Activated CD8-positive, alpha-beta T cell treated with anti-CD3 and anti-CD28 coated beads for 36 hours (primary cell): Measurements from ENCODE around the gene ATAD3C. TPM values are rescaled to one million over a fixed set of nuclear protein-coding genes. Genes with fewer than 3 reads are reported as not detected.

Experiments used
- ATAC-seq: fragments of 200-7000 bp; cut with Tn5 transposase; one replicate; pipeline ENCODE4 v1.10.0; 2021; ENCODE audit warnings: mild to moderate bottlenecking, moderate library complexity
- CTCF ChIA-PET: fragments of 350-600 bp; sonication (Branson Sonifier 250); formaldehyde crosslinking; loops from one replicate; lab custom pipeline; 2021; ENCODE audit warnings: antibody characterized with exemption; lab: Charles Lee
- POLR2A ChIA-PET: fragments of 350-600 bp; sonication (Branson Sonifier 250); formaldehyde crosslinking; loops from one replicate; lab custom pipeline; 2021; ENCODE audit warnings: antibody characterized with exemption; lab: Charles Lee
- DNase-seq: peaks from one replicate; pipeline ENCODE4 v3.0.0-alpha.2; 2020
- H3K27ac Mint-ChIP-seq: one replicate; pipeline ENCODE4 v1.8.0; 2021; ENCODE audit warnings: mild to moderate bottlenecking, mixed read lengths
- H3K27me3 Mint-ChIP-seq: one replicate; pipeline ENCODE4 v1.8.0; 2021; ENCODE audit warnings: mixed read lengths
- H3K36me3 Mint-ChIP-seq: one replicate; pipeline ENCODE4 v1.8.0; 2021; ENCODE audit warnings: low read depth, mixed read lengths
- H3K4me1 Mint-ChIP-seq: one replicate; pipeline ENCODE4 v1.8.0; 2021; ENCODE audit warnings: low read depth, mixed read lengths
- H3K4me3 Mint-ChIP-seq: one replicate; pipeline ENCODE4 v1.8.0; 2021; ENCODE audit warnings: mild to moderate bottlenecking, moderate library complexity, mixed read lengths
- H3K9me3 Mint-ChIP-seq: one replicate; pipeline ENCODE4 v1.8.0; 2021; ENCODE audit warnings: mixed read lengths
- intact Hi-C: fragments of 100-400 bp; cut with micrococcal nuclease; formaldehyde crosslinking; loops from one replicate; pipeline ENCODE4 v1.10.0; 2022
- total RNA-seq, 2 experiments: library from RNA; stranded (reverse); gene quantifications; one replicate each; pipeline ENCODE4 v1.2.3, GENCODE V29; 2021
- TF ChIP-seq, protein P1 (sequence below): fragments of 200-600 bp; IDR thresholded peaks from one replicate; pipeline ENCODE4 v1.8.0; 2022; ENCODE audit warnings: antibody characterized with exemption, mild to moderate bottlenecking

The ATAD3C gene
- total RNA-seq, 2 experiments from 2014 or later, result 0.99 to 1.8 TPM

DNA sequence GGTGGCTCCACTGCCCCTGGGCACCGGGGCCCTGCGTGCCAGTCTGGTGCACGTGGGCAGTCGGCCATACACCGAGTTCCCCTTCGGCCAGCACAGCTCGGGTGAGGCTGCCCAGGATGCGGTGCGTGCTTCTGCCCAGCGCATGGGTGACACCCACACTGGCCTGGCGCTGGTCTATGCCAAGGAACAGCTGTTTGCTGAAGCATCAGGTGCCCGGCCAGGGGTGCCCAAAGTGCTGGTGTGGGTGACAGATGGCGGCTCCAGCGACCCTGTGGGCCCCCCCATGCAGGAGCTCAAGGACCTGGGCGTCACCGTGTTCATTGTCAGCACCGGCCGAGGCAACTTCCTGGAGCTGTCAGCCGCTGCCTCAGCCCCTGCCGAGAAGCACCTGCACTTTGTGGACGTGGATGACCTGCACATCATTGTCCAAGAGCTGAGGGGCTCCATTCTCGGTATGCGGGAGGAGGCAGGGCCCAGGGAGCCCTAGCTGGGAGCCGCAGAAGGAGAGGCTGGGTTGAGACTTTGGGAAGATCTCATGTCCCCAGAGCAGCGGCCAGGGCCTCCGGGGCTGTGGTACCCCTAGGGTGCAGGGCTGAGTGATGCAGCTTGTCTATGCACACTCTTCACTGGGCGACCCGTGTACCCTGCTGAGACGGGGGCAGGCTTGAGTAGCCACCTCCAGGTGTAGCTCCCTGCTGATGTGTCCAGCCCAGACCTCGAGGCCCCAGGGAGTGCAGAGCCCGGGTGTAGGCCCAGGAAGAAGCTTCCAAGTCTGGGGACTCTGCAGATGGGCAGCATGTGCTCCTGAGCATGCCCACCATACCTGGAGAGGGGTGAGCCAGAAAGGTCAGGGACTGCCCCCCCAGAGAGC lies 12.2 kb upstream of the ATAD3C start:
- Mint-ChIP-seq H3K36me3 (no peaks in the 10 kb centered on the region), H3K9me3 (no peaks in the 10 kb centered on the region), H3K27ac (no peak overlapping the region), H3K4me3 (no peak overlapping the region), H3K4me1 (peaks cover 14% of the 10 kb centered on the region), H3K27me3 (peaks cover 18% of the 10 kb centered on the region)
- intact Hi-C loops, result no loop called here
- ATAC-seq (no peak), DNase-seq (no peak)
- TF ChIP-seq, protein P1, sequence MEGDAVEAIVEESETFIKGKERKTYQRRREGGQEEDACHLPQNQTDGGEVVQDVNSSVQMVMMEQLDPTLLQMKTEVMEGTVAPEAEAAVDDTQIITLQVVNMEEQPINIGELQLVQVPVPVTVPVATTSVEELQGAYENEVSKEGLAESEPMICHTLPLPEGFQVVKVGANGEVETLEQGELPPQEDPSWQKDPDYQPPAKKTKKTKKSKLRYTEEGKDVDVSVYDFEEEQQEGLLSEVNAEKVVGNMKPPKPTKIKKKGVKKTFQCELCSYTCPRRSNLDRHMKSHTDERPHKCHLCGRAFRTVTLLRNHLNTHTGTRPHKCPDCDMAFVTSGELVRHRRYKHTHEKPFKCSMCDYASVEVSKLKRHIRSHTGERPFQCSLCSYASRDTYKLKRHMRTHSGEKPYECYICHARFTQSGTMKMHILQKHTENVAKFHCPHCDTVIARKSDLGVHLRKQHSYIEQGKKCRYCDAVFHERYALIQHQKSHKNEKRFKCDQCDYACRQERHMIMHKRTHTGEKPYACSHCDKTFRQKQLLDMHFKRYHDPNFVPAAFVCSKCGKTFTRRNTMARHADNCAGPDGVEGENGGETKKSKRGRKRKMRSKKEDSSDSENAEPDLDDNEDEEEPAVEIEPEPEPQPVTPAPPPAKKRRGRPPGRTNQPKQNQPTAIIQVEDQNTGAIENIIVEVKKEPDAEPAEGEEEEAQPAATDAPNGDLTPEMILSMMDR, result no peak
- ChIA-PET CTCF (interaction anchor here (1.0 to 1.3 kb wide), 3 partner anchors 21 to 65 kb away, joined by 3 to 4 read pairs (median 3); partner anchors contain the start of gene MRPL20), POLR2A (interaction anchor here (1.1 to 1.8 kb wide), 2 partner anchors 23 to 29 kb away, joined by 3 to 6 read pairs; no protein-coding TSS in a partner anchor)

DNA sequence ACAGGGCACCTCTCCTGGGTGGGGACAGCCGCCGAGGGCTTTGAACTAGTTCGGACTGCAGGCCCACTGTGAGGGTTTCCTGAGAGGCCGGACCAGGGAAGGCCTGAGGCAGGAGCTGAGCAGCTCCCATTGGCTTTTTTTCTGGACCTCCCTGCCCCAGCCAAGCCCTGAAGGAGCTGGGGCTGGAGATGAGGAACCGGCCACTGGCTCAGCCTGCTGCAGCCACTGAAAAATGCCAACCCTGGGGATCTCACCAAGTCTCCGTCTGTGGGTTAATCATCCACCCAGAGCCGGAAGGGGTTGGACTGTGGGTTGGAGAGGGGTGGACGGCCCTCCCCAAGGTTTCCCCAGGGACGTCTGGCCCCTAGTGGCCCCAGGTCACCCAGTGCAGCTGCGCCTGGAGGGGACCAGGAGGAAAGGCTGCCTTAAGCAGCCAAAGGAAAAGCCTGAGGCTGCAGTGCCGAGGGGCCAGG lies 11.5 kb upstream of the ATAD3C start:
- ChIA-PET CTCF (no interaction called here), POLR2A (interaction anchor here (1.2 to 1.8 kb wide), 2 partner anchors 23 to 30 kb away, joined by 5 to 6 read pairs; no protein-coding TSS in a partner anchor)
- Mint-ChIP-seq H3K27ac (no peak overlapping the region), H3K4me1 (peaks cover 14% of the 10 kb centered on the region), H3K9me3 (no peaks in the 10 kb centered on the region), H3K4me3 (no peak overlapping the region), H3K27me3 (peaks cover 18% of the 10 kb centered on the region), H3K36me3 (no peaks in the 10 kb centered on the region)
- TF ChIP-seq, protein P1, result no peak
- intact Hi-C loops, result no loop called here
- no peak for ATAC-seq
- no peak for DNase-seq

DNA sequence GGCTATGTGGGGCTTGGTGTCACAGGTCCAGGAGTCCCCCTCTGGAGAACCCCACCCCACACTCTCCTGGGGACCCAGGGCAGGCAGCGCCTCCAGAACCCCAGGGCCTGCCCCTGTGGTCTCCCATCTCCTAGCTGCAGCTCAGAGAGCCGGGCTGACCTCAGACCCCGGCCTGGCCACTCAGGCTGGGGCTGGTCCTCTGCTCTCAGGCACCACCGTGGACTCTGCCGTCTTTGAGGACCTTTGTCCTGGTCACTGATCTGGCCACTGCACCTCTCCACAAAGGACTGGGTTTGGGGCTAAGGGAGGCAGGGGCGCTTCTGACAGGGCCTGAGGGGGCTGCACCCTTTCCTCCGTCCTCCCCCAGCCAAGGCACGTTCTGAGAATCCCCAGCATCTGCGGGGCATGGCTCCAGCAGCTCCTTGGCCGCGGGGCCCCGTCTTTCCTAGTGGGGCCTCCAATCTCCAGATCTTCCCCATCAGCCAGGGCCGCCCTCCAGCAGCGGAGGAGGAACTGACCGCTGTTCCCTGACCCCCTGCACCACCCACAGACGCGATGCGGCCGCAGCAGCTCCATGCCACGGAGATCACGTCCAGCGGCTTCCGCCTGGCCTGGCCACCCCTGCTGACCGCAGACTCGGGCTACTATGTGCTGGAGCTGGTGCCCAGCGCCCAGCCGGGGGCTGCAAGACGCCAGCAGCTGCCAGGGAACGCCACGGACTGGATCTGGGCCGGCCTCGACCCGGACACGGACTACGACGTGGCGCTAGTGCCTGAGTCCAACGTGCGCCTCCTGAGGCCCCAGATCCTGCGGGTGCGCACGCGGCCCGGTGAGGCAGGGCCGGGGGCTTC lies 10.7 kb upstream of the ATAD3C start:
- DNase-seq (no peak), ATAC-seq (no peak)
- POLR2A ChIA-PET, result interaction anchor here (1.2 to 1.8 kb wide), 2 partner anchors 24 to 31 kb away, joined by 5 to 6 read pairs; no protein-coding TSS in a partner anchor
- no peaks in the 10 kb centered on the region for H3K36me3 Mint-ChIP-seq
- H3K4me1 Mint-ChIP-seq, result peaks cover 11% of the 10 kb centered on the region
- intact Hi-C loops, result no loop called here
- H3K4me3 Mint-ChIP-seq, result no peak overlapping the region
- peaks cover 18% of the 10 kb centered on the region for H3K27me3 Mint-ChIP-seq
- TF ChIP-seq, protein P1, result no peak
- H3K27ac Mint-ChIP-seq, result no peak overlapping the region
- H3K9me3 Mint-ChIP-seq, result no peaks in the 10 kb centered on the region
- CTCF ChIA-PET, result interaction anchor here (0.7 to 0.9 kb wide), 2 partner anchors 40 to 227 kb away, joined by 3 to 4 read pairs; partner anchors contain the start of gene CCNL2

DNA sequence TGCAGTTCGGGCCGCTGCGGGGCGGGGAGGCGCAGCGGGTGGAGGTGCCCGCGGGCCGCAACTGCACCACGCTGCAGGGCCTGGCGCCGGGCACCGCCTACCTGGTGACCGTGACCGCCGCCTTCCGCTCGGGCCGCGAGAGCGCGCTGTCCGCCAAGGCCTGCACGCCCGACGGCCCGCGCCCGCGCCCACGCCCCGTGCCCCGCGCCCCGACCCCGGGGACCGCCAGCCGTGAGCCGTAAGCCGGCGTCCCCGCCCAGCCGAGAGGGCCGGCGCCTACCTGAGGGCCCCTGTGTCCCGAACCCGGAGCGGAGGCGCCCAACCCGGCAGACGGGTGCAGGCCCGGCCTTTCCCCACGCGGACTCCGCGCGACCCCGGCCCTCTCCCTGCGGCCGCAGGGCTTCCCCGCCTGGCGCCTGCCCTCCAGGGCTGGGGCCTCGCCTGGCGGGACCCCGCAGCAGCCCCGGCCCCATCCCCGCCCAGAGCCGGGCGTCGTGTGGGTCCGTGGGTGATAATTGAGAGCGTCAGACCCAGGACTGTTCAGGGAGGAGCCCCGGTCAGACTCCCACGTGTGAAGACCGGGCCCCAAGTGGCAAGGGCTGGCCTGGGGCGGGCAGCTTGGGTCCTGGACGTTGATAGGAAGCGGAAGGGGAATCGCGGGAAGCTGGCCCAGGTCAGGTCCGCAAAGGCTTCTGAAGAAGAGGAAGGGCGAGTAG lies 9.8 kb upstream of the ATAD3C start:
- Mint-ChIP-seq H3K9me3 (no peaks in the 10 kb centered on the region), H3K4me1 (peaks cover 11% of the 10 kb centered on the region), H3K27ac (no peak overlapping the region), H3K36me3 (no peaks in the 10 kb centered on the region), H3K4me3 (no peak overlapping the region), H3K27me3 (peaks cover 18% of the 10 kb centered on the region)
- intact Hi-C loops, result no loop called here
- CTCF ChIA-PET, result interaction anchor here (1.4 to 2.4 kb wide), 5 partner anchors 9 to 70 kb away, joined by 3 to 11 read pairs (median 6); partner anchors contain the start of gene ATAD3C
- ATAC-seq (no peak), DNase-seq (no peak)
- TF ChIP-seq, protein P1, result no peak
- POLR2A ChIA-PET, result interaction anchor here (2.5 kb wide), 1 partner anchor 32 kb away, joined by 13 read pairs; the partner anchor contains the start of gene MRPL20
